ENCODE data around the gene PCYT1A. TPM values are rescaled to one million over a fixed set of nuclear protein-coding genes. Genes with fewer than 3 reads are reported as not detected.
"Not testable (repeated sequence)": the region's sequence is repeated elsewhere in the genome, so short reads cannot be mapped to it uniquely, and the experiment has no call there.

The PCYT1A gene
- polyA plus RNA-seq, 4 donors, result 43.4 to 92.8 (median 47.9) TPM

GRCh38 chr3:196323691-196324090 lies 36.2 kb upstream of the PCYT1A start:
- WGBS, 3 donors, result 57 to 72% (median 71%) methylated on average over 11 of the region's 11 CpGs

DNA sequence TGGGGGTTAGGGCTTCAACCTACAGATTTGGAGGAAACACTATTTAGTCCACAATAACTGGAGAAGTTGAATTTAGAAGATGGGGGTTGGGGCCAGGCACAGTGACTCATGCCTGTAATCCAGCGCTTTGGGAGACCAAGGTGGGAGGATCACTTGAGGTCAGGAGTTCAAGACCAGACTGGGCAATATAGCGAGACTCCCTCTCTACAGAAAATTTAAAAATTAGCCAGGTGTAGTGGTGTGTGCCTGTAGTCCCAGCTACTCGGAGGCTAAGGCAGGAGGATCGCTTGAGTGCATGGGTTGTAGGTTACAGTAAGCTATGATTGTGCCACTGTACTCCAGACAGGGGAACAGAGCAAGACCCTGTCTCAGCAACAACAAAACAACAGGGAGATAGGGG lies 35.5 kb upstream of the PCYT1A start:
- Histone ChIP-seq H3K27me3 (ENCODE audit: control insufficient read depth in 3 of 3, insufficient read depth in 3 of 3, low read length in 3 of 3) (no peaks in the 10 kb centered on the region), H3K27ac (ENCODE audit: low read depth in 1 of 3, low read length in 2 of 3) (no peak overlapping the region), H3K9me3 (ENCODE audit: control insufficient read depth in 2 of 2, insufficient read depth in 1 of 2, low read depth in 1 of 2, low read length in 1 of 2) (no peaks in the 10 kb centered on the region), H3K4me1 (ENCODE audit: control insufficient read depth in 3 of 3, insufficient read depth in 2 of 3, low read depth in 1 of 3, low read length in 2 of 3) (no peaks in the 10 kb centered on the region), H3K36me3 (ENCODE audit: control insufficient read depth in 3 of 3, insufficient read depth in 2 of 3, low read depth in 1 of 3, low read length in 3 of 3) (peaks cover 0 to 3% (median 0%) of the 10 kb centered on the region in 3 donors), H3K4me3 (ENCODE audit: low read depth in 1 of 3, low read length in 3 of 3) (no peak overlapping the region)
- no peak for FAIRE-seq
- 90 to 95% (median 91%) methylated on average over 4 of the region's 4 CpGs for WGBS, 3 donors
- DNase-seq, result no peak

More at GRCh38 chr3:196323691-196324090, 36.2 kb upstream of the PCYT1A start:
- Histone ChIP-seq H3K36me3 (ENCODE audit: control insufficient read depth in 3 of 3, insufficient read depth in 2 of 3, low read depth in 1 of 3, low read length in 3 of 3) (peaks cover 0 to 3% (median 0%) of the 10 kb centered on the region in 3 donors), H3K27me3 (ENCODE audit: control insufficient read depth in 3 of 3, insufficient read depth in 3 of 3, low read length in 3 of 3) (no peaks in the 10 kb centered on the region), H3K4me3 (ENCODE audit: low read depth in 1 of 3, low read length in 3 of 3) (no peak overlapping the region), H3K4me1 (ENCODE audit: control insufficient read depth in 3 of 3, insufficient read depth in 2 of 3, low read depth in 1 of 3, low read length in 2 of 3) (no peaks in the 10 kb centered on the region), H3K9me3 (ENCODE audit: control insufficient read depth in 2 of 2, insufficient read depth in 1 of 2, low read depth in 1 of 2, low read length in 1 of 2) (no peaks in the 10 kb centered on the region), H3K27ac (ENCODE audit: low read depth in 1 of 3, low read length in 2 of 3) (no peak overlapping the region)
- FAIRE-seq (no peak), DNase-seq (no peak)

DNA sequence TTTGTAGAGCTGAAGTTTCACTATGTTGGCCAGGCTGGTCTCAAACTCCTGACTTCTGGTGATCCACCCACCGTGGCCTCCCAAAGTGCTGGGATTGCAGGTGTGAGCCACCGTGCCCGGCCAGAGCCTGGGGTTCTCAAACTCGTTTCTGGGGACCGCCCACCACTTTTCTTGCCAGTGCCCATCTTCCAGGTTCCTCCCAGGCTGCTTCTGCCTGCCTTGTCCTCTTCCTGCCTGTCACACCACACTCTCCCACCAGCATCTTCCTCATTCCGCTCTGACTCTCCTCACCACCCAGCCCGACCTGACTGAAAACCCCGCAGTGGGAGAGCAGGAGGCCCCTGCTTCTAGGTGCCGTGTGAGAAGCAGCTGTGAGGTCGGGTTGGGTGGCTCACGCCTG lies 33.6 kb upstream of the PCYT1A start:
- H3K4me3 ChIP-seq (ENCODE audit: low read depth in 1 of 3, low read length in 3 of 3), result no peak overlapping the region
- H3K36me3 ChIP-seq (ENCODE audit: control insufficient read depth in 3 of 3, insufficient read depth in 2 of 3, low read depth in 1 of 3, low read length in 3 of 3), result peaks cover 0 to 3% (median 0%) of the 10 kb centered on the region in 3 donors
- WGBS, 3 donors, result 84 to 85% (median 85%) methylated on average over 11 of the region's 11 CpGs
- no peaks in the 10 kb centered on the region for H3K9me3 ChIP-seq (ENCODE audit: control insufficient read depth in 2 of 2, insufficient read depth in 1 of 2, low read depth in 1 of 2, low read length in 1 of 2)
- H3K27ac ChIP-seq (ENCODE audit: low read depth in 1 of 3, low read length in 2 of 3), result no peak overlapping the region
- DNase-seq (no peak), FAIRE-seq (no peak)
- no peaks in the 10 kb centered on the region for H3K4me1 ChIP-seq (ENCODE audit: control insufficient read depth in 3 of 3, insufficient read depth in 2 of 3, low read depth in 1 of 3, low read length in 2 of 3)
- H3K27me3 ChIP-seq (ENCODE audit: control insufficient read depth in 3 of 3, insufficient read depth in 3 of 3, low read length in 3 of 3), result no peaks in the 10 kb centered on the region

DNA sequence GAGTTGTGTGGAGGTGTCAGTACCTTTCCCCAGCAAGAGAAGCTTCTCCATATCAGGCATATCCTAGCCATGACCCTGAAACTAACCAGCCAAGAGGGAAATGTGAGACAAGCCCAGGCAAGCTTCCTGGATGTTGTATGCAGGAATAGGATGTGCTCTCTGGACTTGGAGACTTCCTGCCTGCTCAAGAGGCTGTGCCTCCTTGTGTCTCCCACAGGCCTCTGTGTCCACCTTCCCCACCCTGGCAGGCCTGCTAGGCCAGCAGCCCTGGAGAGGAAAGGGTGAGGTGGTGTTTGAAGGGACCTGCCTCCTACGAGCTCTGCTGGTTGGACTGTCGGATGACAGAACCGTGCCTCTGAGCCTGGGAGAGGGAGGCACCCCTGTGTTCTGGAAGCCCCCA lies 32.6 kb upstream of the PCYT1A start:
- H3K27me3 ChIP-seq (ENCODE audit: control insufficient read depth in 3 of 3, insufficient read depth in 3 of 3, low read length in 3 of 3), result no peaks in the 10 kb centered on the region
- peak in 1 of 2 donors; percentile 5 for DNase-seq
- no peak for FAIRE-seq
- 76 to 92% (median 82%) methylated on average over 3 of the region's 3 CpGs for WGBS, 3 donors
- peaks cover 0 to 5% (median 0%) of the 10 kb centered on the region in 3 donors for H3K36me3 ChIP-seq (ENCODE audit: control insufficient read depth in 3 of 3, insufficient read depth in 2 of 3, low read depth in 1 of 3, low read length in 3 of 3)
- H3K4me1 ChIP-seq (ENCODE audit: control insufficient read depth in 3 of 3, insufficient read depth in 2 of 3, low read depth in 1 of 3, low read length in 2 of 3), result no peaks in the 10 kb centered on the region
- no peak overlapping the region for H3K4me3 ChIP-seq (ENCODE audit: low read depth in 1 of 3, low read length in 3 of 3)
- no peaks in the 10 kb centered on the region for H3K9me3 ChIP-seq (ENCODE audit: control insufficient read depth in 2 of 2, insufficient read depth in 1 of 2, low read depth in 1 of 2, low read length in 1 of 2)
- H3K27ac ChIP-seq (ENCODE audit: low read depth in 1 of 3, low read length in 2 of 3), result no peak overlapping the region

DNA sequence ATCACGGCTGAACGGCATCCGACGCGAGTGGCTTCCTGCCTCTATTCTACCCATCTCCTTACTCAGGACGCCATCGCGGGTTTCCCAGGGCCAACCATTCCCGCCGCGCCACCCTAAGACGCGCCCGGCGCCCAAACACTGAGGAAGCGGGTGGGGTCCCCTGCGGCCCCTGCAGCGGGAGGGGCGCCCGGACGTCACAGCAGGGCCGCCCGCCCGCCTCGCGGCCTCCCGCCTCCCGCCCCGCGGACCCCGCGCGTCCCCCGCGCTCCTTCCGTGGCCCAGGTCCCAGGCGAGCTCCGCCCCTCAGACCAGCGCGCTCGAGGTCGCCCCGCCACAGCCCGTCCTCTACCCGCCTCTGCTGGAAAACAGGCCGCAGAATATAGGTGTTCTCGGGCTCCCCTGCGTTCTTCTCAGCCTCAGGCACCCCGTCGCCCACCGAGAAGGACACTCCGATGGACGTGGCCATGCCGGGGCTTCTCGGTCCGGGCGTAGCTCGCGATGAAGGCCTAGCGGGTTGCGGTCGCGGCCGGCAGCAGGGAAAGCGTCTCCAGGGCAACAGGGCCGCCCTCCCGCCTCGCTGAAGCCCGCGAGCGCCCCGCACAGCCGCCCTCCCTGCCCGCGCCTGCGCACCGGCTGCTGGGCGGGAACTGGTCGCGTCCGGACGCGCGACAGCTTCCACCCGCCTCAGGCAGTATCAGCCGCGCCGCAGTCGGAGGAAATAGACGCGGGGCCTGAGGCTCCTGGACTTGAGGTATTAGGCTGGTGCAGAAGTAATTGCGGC lies 30.4 kb upstream of the PCYT1A start, which contains the start of gene DYNLT2B:
Gene DYNLT2B (minus strand): TSS at position 554 of the 781 bp plus-strand sequence. CDS start 88 bp downstream, at position 466.
- DNase-seq (peak; percentile 90 to 97), FAIRE-seq (no peak)
- WGBS, 3 donors, result 1% methylated on average over 69 to 92 of the region's 92 CpGs
- Histone ChIP-seq H3K27ac (ENCODE audit: low read depth in 1 of 3, low read length in 2 of 3) (peak within 1 kb of the TSS; percentile 86 to 97 (median 87)), H3K4me3 (ENCODE audit: low read depth in 1 of 3, low read length in 3 of 3) (peak within 1 kb of the TSS; percentile 50 to 91 (median 74)), H3K27me3 (ENCODE audit: control insufficient read depth in 3 of 3, insufficient read depth in 3 of 3, low read length in 3 of 3) (no peaks in the 10 kb centered on the region), H3K36me3 (ENCODE audit: control insufficient read depth in 3 of 3, insufficient read depth in 2 of 3, low read depth in 1 of 3, low read length in 3 of 3) (peaks cover 0 to 4% (median 0%) of the 10 kb centered on the region in 3 donors), H3K4me1 (ENCODE audit: control insufficient read depth in 3 of 3, insufficient read depth in 2 of 3, low read depth in 1 of 3, low read length in 2 of 3) (no peaks in the 10 kb centered on the region), H3K9me3 (ENCODE audit: control insufficient read depth in 2 of 2, insufficient read depth in 1 of 2, low read depth in 1 of 2, low read length in 1 of 2) (no peaks in the 10 kb centered on the region)

- not testable (repeated sequence) for FAIRE-seq; H3K4me1 ChIP-seq (ENCODE audit: control insufficient read depth in 3 of 3, insufficient read depth in 2 of 3, low read depth in 1 of 3, low read length in 2 of 3); DNase-seq; H3K9me3 ChIP-seq (ENCODE audit: control insufficient read depth in 2 of 2, insufficient read depth in 1 of 2, low read depth in 1 of 2, low read length in 1 of 2); H3K27me3 ChIP-seq (ENCODE audit: control insufficient read depth in 3 of 3, insufficient read depth in 3 of 3, low read length in 3 of 3); H3K36me3 ChIP-seq (ENCODE audit: control insufficient read depth in 3 of 3, insufficient read depth in 2 of 3, low read depth in 1 of 3, low read length in 3 of 3)
- H3K27ac ChIP-seq (ENCODE audit: low read depth in 1 of 3, low read length in 2 of 3), result peak overlapping the region; percentile 86 to 97 (median 87)
- peak overlapping the region; percentile 50 to 91 (median 74) for H3K4me3 ChIP-seq (ENCODE audit: low read depth in 1 of 3, low read length in 3 of 3)
- WGBS, 3 donors, result 9 to 13% (median 13%) methylated on average over 14 to 17 of the region's 17 CpGs
Observed at GRCh38 chr3:196316799-196317686, 29.5 kb upstream of the PCYT1A start.

DNA sequence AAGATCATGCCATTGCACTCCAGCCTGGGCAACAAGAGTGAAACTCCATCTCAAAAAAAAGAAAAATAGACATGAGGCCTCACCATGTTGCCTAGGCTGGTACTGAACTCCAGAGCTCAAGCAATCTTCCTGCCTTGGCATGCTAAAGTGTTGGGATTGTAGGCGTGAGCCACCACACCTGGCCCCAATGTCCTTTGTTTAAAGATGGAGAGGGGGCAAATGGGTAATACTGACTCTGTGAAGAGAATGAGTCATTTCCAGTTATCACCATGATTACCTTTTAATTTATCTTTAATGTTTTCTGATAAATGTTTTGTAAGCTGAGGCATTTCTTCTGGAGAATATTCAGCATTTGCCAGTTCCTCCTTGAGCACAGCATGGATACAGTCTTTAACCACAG lies 28.3 kb upstream of the PCYT1A start:
- H3K27ac ChIP-seq (ENCODE audit: low read depth in 1 of 3, low read length in 2 of 3), result no peak overlapping the region
- no peaks in the 10 kb centered on the region for H3K4me1 ChIP-seq (ENCODE audit: control insufficient read depth in 3 of 3, insufficient read depth in 2 of 3, low read depth in 1 of 3, low read length in 2 of 3)
- H3K27me3 ChIP-seq (ENCODE audit: control insufficient read depth in 3 of 3, insufficient read depth in 3 of 3, low read length in 3 of 3), result no peaks in the 10 kb centered on the region
- 33 to 78% (median 56%) methylated on average over 1 of the region's 1 CpG for WGBS, 3 donors
- no peak overlapping the region for H3K4me3 ChIP-seq (ENCODE audit: low read depth in 1 of 3, low read length in 3 of 3)
- no peaks in the 10 kb centered on the region for H3K9me3 ChIP-seq (ENCODE audit: control insufficient read depth in 2 of 2, insufficient read depth in 1 of 2, low read depth in 1 of 2, low read length in 1 of 2)
- FAIRE-seq (no peak), DNase-seq (no peak)
- H3K36me3 ChIP-seq (ENCODE audit: control insufficient read depth in 3 of 3, insufficient read depth in 2 of 3, low read depth in 1 of 3, low read length in 3 of 3), result peaks cover 0 to 4% (median 0%) of the 10 kb centered on the region in 3 donors

DNA sequence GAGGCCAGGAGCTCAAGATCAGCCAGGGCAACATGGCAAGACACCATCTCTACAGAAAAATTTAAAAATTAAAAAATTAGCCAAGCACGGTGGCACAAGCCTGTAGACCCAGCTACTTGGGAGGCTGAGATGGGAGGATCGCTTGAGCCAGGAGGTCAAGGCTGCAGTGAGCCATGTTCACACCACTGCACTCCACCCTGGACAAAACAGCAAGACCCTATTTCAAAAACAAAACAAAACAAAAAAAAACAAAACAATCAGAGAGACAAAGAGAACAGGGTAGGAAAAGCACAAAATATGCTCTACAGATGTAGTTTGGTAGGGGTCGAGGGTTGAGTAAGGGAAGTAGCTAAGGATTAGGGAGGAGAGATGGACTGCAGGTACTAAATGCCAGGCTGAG lies 27.1 kb upstream of the PCYT1A start:
- Histone ChIP-seq H3K9me3 (ENCODE audit: control insufficient read depth in 2 of 2, insufficient read depth in 1 of 2, low read depth in 1 of 2, low read length in 1 of 2) (no peaks in the 10 kb centered on the region), H3K36me3 (ENCODE audit: control insufficient read depth in 3 of 3, insufficient read depth in 2 of 3, low read depth in 1 of 3, low read length in 3 of 3) (peaks cover 0 to 4% (median 0%) of the 10 kb centered on the region in 3 donors), H3K27me3 (ENCODE audit: control insufficient read depth in 3 of 3, insufficient read depth in 3 of 3, low read length in 3 of 3) (no peaks in the 10 kb centered on the region), H3K4me3 (ENCODE audit: low read depth in 1 of 3, low read length in 3 of 3) (no peak overlapping the region), H3K4me1 (ENCODE audit: control insufficient read depth in 3 of 3, insufficient read depth in 2 of 3, low read depth in 1 of 3, low read length in 2 of 3) (no peaks in the 10 kb centered on the region), H3K27ac (ENCODE audit: low read depth in 1 of 3, low read length in 2 of 3) (no peak overlapping the region)
- DNase-seq (no peak), FAIRE-seq (no peak)
- WGBS, 3 donors, result 94 to 96% (median 94%) methylated on average over 3 of the region's 3 CpGs
